Measurements from ENCODE around the gene TMEM201.

TMEM201 gene

DNA sequence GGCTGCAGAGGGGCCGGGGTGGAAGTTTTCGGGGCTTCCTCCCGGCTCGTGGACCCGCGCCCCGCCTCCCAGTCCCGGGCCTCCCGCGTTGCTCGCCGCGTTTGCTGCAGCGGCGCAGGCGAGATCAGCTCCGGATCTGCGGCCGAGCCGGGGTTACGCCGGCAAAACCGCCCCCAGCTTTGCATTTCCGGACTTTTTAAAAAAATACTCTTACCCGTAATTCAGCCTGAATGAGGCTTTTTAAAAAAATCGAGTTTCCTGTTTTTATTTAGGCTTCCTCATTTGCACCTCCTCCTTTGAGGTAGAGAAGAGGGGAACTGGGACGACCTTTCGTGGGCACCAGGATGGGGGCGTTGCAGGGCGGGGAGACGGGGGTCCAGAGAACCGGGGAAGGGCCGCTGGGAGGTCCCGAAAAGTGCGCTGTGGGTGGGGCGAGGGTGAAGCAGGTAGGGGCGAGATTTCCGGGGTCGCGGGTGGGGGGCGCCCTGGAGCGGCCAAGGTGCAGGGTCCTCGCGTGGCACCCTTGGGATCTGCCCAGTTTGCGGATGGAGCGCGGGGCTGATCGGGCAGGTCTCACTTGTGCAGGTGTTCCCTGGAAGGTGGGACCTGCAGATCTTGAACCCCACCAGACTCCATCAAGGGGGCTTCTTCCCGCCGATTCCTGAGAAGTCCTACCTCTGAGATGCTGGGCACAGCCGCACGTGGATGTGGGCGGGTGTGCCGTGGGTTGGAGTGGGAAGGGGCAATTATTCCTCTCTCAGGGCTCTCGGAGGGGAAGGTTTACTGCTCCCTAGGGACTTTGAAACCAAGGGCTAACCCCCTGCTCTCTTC lies 63.9 kb downstream of the TMEM201 start:
- ChIA-PET POLR2A (no interaction called here), CTCF (no interaction called here)
- TF ChIP-seq HDGF (IDR thresholded peaks at IDR 0.05; ENCODE audit: borderline replicate concordance) (no peak), SUZ12 (IDR thresholded peaks at IDR 0.05) (no peak), TARDBP (IDR thresholded peaks at IDR 0.05) (no peak), CTBP1 (IDR thresholded peaks at IDR 0.05; ENCODE audit: borderline replicate concordance) (no peak), ARNT (IDR thresholded peaks at IDR 0.05) (no peak), NFRKB (IDR thresholded peaks at IDR 0.05) (no peak), FOXM1 (IDR thresholded peaks at IDR 0.05; ENCODE audit: borderline replicate concordance) (no peak), LEF1 (IDR thresholded peaks at IDR 0.05; ENCODE audit: borderline replicate concordance) (no peak)
- peak; percentile 30 for DNase-seq (ENCODE audit: extremely low spot score)

DNA sequence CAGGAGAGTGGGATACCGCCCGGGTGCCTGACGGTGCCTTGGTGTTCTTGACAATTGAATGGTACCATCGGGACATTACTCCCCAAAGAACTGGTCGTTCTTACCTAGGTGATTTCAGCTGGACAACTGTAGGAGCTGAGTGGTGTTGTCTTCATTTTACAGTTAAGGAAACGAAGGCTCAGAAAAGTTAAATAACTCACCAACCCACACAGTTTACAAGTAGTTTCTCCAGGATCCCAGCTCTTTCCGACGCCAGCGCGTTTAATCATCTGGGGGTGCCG lies 64.4 kb downstream of the TMEM201 start:
- CTCF ChIA-PET, result no interaction called here
- TF ChIP-seq SUZ12 (IDR thresholded peaks at IDR 0.05), result no peak
- no peak for TF ChIP-seq BHLHE40 (IDR thresholded peaks at IDR 0.05; ENCODE audit: borderline replicate concordance)
- TF ChIP-seq CTBP1 (IDR thresholded peaks at IDR 0.05; ENCODE audit: borderline replicate concordance), result no peak
- no peak for TF ChIP-seq FOXM1 (IDR thresholded peaks at IDR 0.05; ENCODE audit: borderline replicate concordance)
- TF ChIP-seq, protein P1, sequence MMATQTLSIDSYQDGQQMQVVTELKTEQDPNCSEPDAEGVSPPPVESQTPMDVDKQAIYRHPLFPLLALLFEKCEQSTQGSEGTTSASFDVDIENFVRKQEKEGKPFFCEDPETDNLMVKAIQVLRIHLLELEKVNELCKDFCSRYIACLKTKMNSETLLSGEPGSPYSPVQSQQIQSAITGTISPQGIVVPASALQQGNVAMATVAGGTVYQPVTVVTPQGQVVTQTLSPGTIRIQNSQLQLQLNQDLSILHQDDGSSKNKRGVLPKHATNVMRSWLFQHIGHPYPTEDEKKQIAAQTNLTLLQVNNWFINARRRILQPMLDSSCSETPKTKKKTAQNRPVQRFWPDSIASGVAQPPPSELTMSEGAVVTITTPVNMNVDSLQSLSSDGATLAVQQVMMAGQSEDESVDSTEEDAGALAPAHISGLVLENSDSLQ (IDR thresholded peaks at IDR 0.05), result no peak
- no peak for TF ChIP-seq LEF1 (IDR thresholded peaks at IDR 0.05; ENCODE audit: borderline replicate concordance)
- TF ChIP-seq SP1 (IDR thresholded peaks at IDR 0.05), result no peak
- no peak for TF ChIP-seq ZNF384 (IDR thresholded peaks at IDR 0.05)
- TF ChIP-seq FOXA1 (IDR thresholded peaks at IDR 0.05), result no peak
- TF ChIP-seq FOXK2 (IDR thresholded peaks at IDR 0.05), result no peak
- TF ChIP-seq TARDBP (IDR thresholded peaks at IDR 0.05), result no peak
- TF ChIP-seq NFRKB (IDR thresholded peaks at IDR 0.05), result no peak
- no peak for TF ChIP-seq ARNT (IDR thresholded peaks at IDR 0.05)
- no peak for TF ChIP-seq ELF4 (IDR thresholded peaks at IDR 0.05)
- TF ChIP-seq HDGF (IDR thresholded peaks at IDR 0.05; ENCODE audit: borderline replicate concordance), result no peak
- no peak for TF ChIP-seq L3MBTL2 (conservative IDR thresholded peaks at IDR 0.05)
- no peak for DNase-seq (ENCODE audit: extremely low spot score)
- POLR2A ChIA-PET, result no interaction called here

DNA sequence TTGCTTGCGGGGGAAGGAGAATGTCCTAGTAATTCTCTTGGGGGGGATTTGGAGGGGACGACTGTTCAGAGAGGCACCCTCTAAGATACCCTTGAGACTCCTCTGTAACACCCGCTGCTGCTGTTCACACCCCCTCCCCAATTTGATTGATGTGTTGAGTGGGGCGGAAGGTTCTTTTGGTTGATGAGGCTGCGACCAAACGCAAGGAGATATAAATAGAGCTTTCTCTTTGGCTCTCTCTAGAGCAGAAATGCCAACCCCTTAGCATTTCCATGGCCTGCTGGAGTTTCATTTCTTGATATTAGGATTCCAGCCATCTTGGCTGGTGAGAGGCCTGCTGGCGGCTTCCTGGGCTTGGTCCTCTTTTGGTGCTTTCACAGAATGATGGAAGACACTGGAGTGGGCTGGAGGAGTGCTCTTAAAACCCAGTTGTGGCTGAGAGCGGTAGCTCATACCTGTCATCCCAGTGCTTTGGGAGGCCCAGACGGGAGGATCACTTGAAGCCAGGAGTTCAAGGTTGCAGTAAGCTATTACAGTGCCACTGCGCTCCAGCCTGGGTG lies 64.9 kb downstream of the TMEM201 start:
- ChIA-PET CTCF (no interaction called here), POLR2A (no interaction called here)
- TF ChIP-seq ZNF384 (IDR thresholded peaks at IDR 0.05) (no peak), LEF1 (IDR thresholded peaks at IDR 0.05; ENCODE audit: borderline replicate concordance) (no peak), ELF4 (IDR thresholded peaks at IDR 0.05) (no peak), HDGF (IDR thresholded peaks at IDR 0.05; ENCODE audit: borderline replicate concordance) (no peak), BHLHE40 (IDR thresholded peaks at IDR 0.05; ENCODE audit: borderline replicate concordance) (no peak), SP1 (IDR thresholded peaks at IDR 0.05) (no peak), TARDBP (IDR thresholded peaks at IDR 0.05) (no peak), ARNT (IDR thresholded peaks at IDR 0.05) (no peak), NFRKB (IDR thresholded peaks at IDR 0.05) (no peak), L3MBTL2 (conservative IDR thresholded peaks at IDR 0.05) (no peak), FOXM1 (IDR thresholded peaks at IDR 0.05; ENCODE audit: borderline replicate concordance) (no peak), FOXA1 (IDR thresholded peaks at IDR 0.05) (no peak), FOXK2 (IDR thresholded peaks at IDR 0.05) (no peak), SUZ12 (IDR thresholded peaks at IDR 0.05) (no peak), CTBP1 (IDR thresholded peaks at IDR 0.05; ENCODE audit: borderline replicate concordance) (no peak)
- TF ChIP-seq, protein P1 (IDR thresholded peaks at IDR 0.05), result no peak
- DNase-seq (ENCODE audit: extremely low spot score), result no peak

DNA sequence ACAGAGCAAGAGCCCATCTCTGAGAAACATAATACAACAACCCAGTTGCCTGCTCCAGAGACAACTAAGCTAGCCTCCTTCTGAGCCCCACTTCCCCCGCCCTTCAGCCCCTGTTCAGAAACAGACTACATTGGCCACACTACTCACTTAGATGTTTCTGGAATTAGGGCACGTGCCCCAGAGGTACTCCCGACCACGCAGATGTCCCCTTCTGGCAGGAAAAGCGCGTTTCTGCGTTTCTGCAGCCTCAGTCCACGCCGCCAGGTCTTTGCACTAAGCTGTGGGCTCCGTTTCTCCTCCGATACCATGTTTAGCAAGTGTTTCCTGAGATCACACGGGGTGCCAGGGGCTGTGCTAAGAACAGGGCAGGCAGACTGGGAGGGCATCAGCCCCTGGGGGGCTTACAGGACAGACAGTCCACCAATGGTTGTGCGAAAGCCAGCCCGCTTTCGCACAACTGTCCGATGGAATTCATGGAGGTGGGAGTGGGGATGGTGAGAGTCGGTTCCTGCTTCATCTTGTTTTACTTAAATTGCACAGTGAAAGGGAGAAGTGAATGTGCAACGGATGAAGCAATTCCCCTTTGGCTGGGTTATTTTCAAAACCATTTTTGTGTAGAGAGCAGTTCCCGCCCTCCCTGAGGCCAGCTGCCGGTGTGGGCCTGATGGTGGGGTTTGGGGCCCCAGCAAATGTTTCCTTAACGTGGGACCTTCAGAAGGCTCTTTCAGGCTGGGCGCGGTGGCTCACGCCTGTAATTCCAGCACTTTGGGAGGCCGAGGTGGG lies 65.5 kb downstream of the TMEM201 start:
- no peak for DNase-seq (ENCODE audit: extremely low spot score)
- TF ChIP-seq TARDBP (IDR thresholded peaks at IDR 0.05) (no peak), ZNF384 (IDR thresholded peaks at IDR 0.05) (no peak), HDGF (IDR thresholded peaks at IDR 0.05; ENCODE audit: borderline replicate concordance) (no peak), FOXA1 (IDR thresholded peaks at IDR 0.05) (no peak), FOXK2 (IDR thresholded peaks at IDR 0.05) (no peak), SUZ12 (IDR thresholded peaks at IDR 0.05) (no peak), ELF4 (IDR thresholded peaks at IDR 0.05) (no peak), SP1 (IDR thresholded peaks at IDR 0.05) (no peak), LEF1 (IDR thresholded peaks at IDR 0.05; ENCODE audit: borderline replicate concordance) (no peak), FOXM1 (IDR thresholded peaks at IDR 0.05; ENCODE audit: borderline replicate concordance) (no peak), BHLHE40 (IDR thresholded peaks at IDR 0.05; ENCODE audit: borderline replicate concordance) (no peak), L3MBTL2 (conservative IDR thresholded peaks at IDR 0.05) (no peak), ARNT (IDR thresholded peaks at IDR 0.05) (no peak)
- TF ChIP-seq, protein P1 (IDR thresholded peaks at IDR 0.05), result no peak
- ChIA-PET CTCF (no interaction called here), POLR2A (no interaction called here)
